Measurements from ENCODE around the gene UIMC1. TPM values are rescaled to one million over a fixed set of nuclear protein-coding genes. Genes with fewer than 3 reads are reported as not detected.
A peak's percentile ranks its signal among the peaks of the same experiment; 100 is the strongest.

UIMC1 gene
- total RNA-seq (2012; rRNA removed) (23.1 and 27.6 TPM in 2 replicates), polyA plus RNA-seq (2012; rRNA removed) (15.7 and 19.5 TPM in 2 replicates), Bru-seq, nascent RNA (percentile 91 among the genes with signal in this experiment), BruChase-seq, experiment 1, labeled RNA remaining after a 6-hour chase (percentile 93 among the genes with signal in this experiment), BruChase-seq, experiment 2, labeled RNA remaining after a 2-hour chase (percentile 90 among the genes with signal in this experiment)
- polyA plus RNA-seq (2012; cell fraction: cytosol; rRNA removed) = 4.3 and 9.8 TPM in 2 replicates
- 5.1 and 39.3 TPM in 2 replicates for polyA plus RNA-seq (2012; cell fraction: nucleus; rRNA removed; ENCODE audit: low replicate concordance)
- long read RNA-seq, transcript UIMC1-212 (15 exons, 2,502 nt) = major isoform, 12 of 40 reads
- long read RNA-seq, partial matches to known transcripts = 1 of 40 reads
- long read RNA-seq, other reads (novel, unspliced or antisense) = 26 of 40 reads

- Histone ChIP-seq H4K5ac (ENCODE audit: low read depth, low read length) (peak within 1 kb of the TSS; percentile 36), H2BK120ac (ENCODE audit: low read depth, low read length) (peak within 1 kb of the TSS; percentile 74), H2AFZ (replicated peaks; ENCODE audit: low read length, poor library complexity) (peak within 1 kb of the TSS; percentile 88), H3K9ac (ENCODE audit: low read depth, low read length) (peak within 1 kb of the TSS; percentile 75), H4K20me1 (ENCODE audit: insufficient read depth, low read length) (peaks cover 46% of the 10 kb centered on the region), H3K56ac (ENCODE audit: extremely low read depth, insufficient read depth, low read length) (peak within 1 kb of the TSS; percentile 71), H2BK20ac (ENCODE audit: low read depth, low read length) (no peak within 1 kb of the TSS), H3K4me2 (ENCODE audit: low read depth, low read length) (peak within 1 kb of the TSS; percentile 68), H3K79me1 (ENCODE audit: low read depth in 1 of 2, low read length in 2 of 2) (peaks cover 0 to 40% of the 10 kb centered on the region in 2 experiments; a peak in 3 of 4 replicates), H3K9me1 (ENCODE audit: insufficient read depth, low read length) (peaks cover 4% of the 10 kb centered on the region), H3K36me3 (ENCODE audit: control insufficient read depth, insufficient read depth, low read length) (no peaks in the 10 kb centered on the region), H2AK5ac (ENCODE audit: low read depth, low read length) (peak within 1 kb of the TSS; percentile 91), H3K27ac (ENCODE audit: insufficient read depth, low read length) (peak within 1 kb of the TSS; percentile 91), H3K14ac (replicated peaks; ENCODE audit: low read depth, low read length) (peak within 1 kb of the TSS; percentile 85; the same call in 1 of the 2 replicates), H4K91ac (ENCODE audit: insufficient read depth, low read depth, low read length) (peak within 1 kb of the TSS; percentile 77), H2BK15ac (ENCODE audit: low read depth, low read length) (no peak within 1 kb of the TSS; the same call in 2 of the 3 replicates), H3K4me3 (ENCODE audit: insufficient read depth, low read depth, low read length) (peak within 1 kb of the TSS; percentile 79), H2AK9ac (replicated peaks; ENCODE audit: low read depth, low read length, poor library complexity) (peak within 1 kb of the TSS; percentile 98), H3K4ac (ENCODE audit: low read depth, low read length) (peak within 1 kb of the TSS; percentile 83), H3K18ac (ENCODE audit: low read depth, low read length) (no peak within 1 kb of the TSS; the same call in 1 of the 2 replicates), H4K8ac (ENCODE audit: low read depth in 2 of 2, low read length in 2 of 2) (peak within 1 kb of the TSS; percentile 64 to 94), H3K23ac (ENCODE audit: low read depth, low read length) (peak within 1 kb of the TSS; percentile 95), H3K27me3 (ENCODE audit: control insufficient read depth, insufficient read depth, low read length) (no peaks in the 10 kb centered on the region), H3K9me3 (ENCODE audit: control insufficient read depth, insufficient read depth, low read length) (no peaks in the 10 kb centered on the region), H2BK5ac (ENCODE audit: low read depth, low read length, poor library complexity, severe bottlenecking) (peak within 1 kb of the TSS; percentile 86), H3K4me1 (ENCODE audit: control insufficient read depth, insufficient read depth, low read length) (peaks cover 5% of the 10 kb centered on the region; the same call in 1 of the 2 replicates)
- dilution Hi-C loops (cut with HindIII; ENCODE audit: low sequenced_read_pairs, unreplicated experiment) (no loop called here), in situ Hi-C loops (cut with MboI; ENCODE audit: low sequenced_read_pairs) (no loop called here), intact Hi-C loops (cut with micrococcal nuclease) (no loop called here)
- POLR2A ChIA-PET (ENCODE audit: unreplicated experiment) = no interaction called here
- BruUV-seq (replicated peaks) = no TSS peak
- WGBS, 2 experiments (ENCODE audit: extremely low coverage in 2 of 2, insufficient read length in 1 of 2) = 0% methylated on average over 40 of the region's 83 CpGs; no CpG with 5 or more reads in 1 of the 2 experiments
- ATAC-seq (ENCODE audit: low read depth) = peak; percentile 94
- CTCF ChIA-PET = interaction anchor here (1.2 kb wide), 1 partner anchor 38 kb away, joined by 5 read pairs; no protein-coding TSS in a partner anchor
- peak; percentile 88 for DNase-seq
- TF ChIP-seq RAD21 (IDR thresholded peaks at IDR 0.05; ENCODE audit: low read length) (no peak), POLR2A (IDR thresholded peaks at IDR 0.05; ENCODE audit: low read depth, low read length) (peak; percentile 76), NFE2L2 (IDR thresholded peaks at IDR 0.05; ENCODE audit: low read depth, low read length) (no peak), MAZ (IDR thresholded peaks at IDR 0.05; ENCODE audit: borderline replicate concordance, low read depth, low read length) (0 out of 2 replicates have a peak, but pooled peaks have one; percentile 49), RCOR1 (IDR thresholded peaks at IDR 0.05; ENCODE audit: insufficient replicate concordance, low read length) (peak; percentile 34), RFX5 (IDR thresholded peaks at IDR 0.05; ENCODE audit: low read depth, low read length) (no peak), CEBPB (IDR thresholded peaks at IDR 0.05; ENCODE audit: low read depth, low read length) (no peak), FOS (IDR thresholded peaks at IDR 0.05; ENCODE audit: low read depth, low read length) (no peak), BHLHE40 (IDR thresholded peaks at IDR 0.05; ENCODE audit: low read depth, low read length) (peak; percentile 99), USF2 (IDR thresholded peaks at IDR 0.05; ENCODE audit: low read depth, low read length) (no peak)
- TF ChIP-seq, protein P1, sequence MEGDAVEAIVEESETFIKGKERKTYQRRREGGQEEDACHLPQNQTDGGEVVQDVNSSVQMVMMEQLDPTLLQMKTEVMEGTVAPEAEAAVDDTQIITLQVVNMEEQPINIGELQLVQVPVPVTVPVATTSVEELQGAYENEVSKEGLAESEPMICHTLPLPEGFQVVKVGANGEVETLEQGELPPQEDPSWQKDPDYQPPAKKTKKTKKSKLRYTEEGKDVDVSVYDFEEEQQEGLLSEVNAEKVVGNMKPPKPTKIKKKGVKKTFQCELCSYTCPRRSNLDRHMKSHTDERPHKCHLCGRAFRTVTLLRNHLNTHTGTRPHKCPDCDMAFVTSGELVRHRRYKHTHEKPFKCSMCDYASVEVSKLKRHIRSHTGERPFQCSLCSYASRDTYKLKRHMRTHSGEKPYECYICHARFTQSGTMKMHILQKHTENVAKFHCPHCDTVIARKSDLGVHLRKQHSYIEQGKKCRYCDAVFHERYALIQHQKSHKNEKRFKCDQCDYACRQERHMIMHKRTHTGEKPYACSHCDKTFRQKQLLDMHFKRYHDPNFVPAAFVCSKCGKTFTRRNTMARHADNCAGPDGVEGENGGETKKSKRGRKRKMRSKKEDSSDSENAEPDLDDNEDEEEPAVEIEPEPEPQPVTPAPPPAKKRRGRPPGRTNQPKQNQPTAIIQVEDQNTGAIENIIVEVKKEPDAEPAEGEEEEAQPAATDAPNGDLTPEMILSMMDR (conservative IDR thresholded peaks at IDR 0.05; ENCODE audit: low read depth, low read length) = no peak
- TF ChIP-seq, protein P2, sequence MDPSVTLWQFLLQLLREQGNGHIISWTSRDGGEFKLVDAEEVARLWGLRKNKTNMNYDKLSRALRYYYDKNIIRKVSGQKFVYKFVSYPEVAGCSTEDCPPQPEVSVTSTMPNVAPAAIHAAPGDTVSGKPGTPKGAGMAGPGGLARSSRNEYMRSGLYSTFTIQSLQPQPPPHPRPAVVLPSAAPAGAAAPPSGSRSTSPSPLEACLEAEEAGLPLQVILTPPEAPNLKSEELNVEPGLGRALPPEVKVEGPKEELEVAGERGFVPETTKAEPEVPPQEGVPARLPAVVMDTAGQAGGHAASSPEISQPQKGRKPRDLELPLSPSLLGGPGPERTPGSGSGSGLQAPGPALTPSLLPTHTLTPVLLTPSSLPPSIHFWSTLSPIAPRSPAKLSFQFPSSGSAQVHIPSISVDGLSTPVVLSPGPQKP (IDR thresholded peaks at IDR 0.05; ENCODE audit: borderline replicate concordance, low read depth, low read length) = no peak
These were observed at the start of gene UIMC1 for GRCh38 chr5:177006265-177006972. Gene UIMC1, minus strand, starts transcription at chr5:177006779. Its CDS starts 24,164 bp downstream, at chr5:176982615.

Data from IMR-90 (cell line).